NCI-H2081 (cell line): ENCODE results near the gene GNE.
A peak's percentile ranks its signal among the peaks of the same experiment; 100 is the strongest.
"Not testable (repeated sequence)": the region's sequence is repeated elsewhere in the genome, so short reads cannot be mapped to it uniquely, and the experiment has no call there.

Experiments used
- DNase-seq, 2 experiments: peaks; one replicate each; lab custom pipeline; 2025; lab: John Stamatoyannopoulos, UW

Gene GNE

DNA sequence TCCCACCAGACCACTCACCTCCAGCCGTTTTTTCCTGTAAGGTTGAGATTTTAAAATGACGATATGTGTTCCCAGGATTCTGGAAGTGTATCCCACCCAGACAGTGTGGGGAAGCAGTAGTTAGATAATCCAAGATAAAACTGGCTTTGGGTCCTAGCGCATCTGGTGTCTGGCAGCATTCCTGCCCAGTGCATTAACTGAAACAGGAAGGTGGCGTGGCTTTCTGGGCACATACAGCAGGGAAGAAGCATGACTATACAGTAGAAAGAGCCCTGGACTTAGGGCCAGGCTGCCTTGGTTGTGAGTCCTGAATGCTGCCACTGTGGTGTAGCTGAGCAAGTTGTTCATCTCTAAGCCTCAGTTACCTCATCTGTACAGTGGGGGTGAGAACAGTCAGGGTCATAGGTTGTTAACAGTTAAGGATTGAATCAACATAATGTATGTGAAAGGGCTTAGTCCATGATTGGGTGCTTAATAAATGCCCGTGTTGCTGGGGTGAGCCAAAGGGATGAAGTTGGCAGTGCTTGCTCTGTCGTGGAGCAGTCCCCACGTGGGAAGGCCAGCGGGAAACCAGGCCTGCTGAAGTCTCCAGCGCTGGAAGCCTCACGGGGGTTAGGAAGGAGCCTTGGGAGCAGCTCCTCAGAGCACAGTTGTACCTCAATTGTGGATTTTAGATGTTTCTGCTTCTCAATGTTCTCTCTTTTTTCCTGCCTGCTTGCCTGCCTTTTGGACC, 49.6 kb downstream of the GNE start:
- DNase-seq = no peak

DNA sequence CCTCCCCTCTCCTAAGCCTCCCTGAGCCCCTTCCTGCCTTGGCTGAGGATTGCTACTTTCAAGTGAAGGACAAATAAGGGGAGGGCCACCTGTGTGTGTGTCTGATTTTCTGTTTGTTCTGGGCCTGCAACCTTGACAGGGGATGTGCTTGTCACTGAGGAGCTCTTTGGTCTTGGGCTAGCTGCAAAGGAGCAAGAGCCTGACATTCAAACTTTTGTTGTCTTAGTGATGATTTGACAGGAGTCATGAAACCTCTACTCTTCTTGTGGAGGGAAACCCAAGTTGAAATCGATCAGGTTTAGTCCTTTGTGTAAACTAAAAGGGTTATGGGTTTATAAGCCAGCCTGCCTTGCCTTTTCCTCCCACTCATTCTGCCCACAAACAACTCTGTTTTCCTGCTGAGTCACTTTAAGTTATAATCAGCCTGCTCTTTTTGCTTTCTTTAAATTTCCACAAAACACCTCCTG, 50.7 kb downstream of the GNE start:
- DNase-seq = no peak

DNA sequence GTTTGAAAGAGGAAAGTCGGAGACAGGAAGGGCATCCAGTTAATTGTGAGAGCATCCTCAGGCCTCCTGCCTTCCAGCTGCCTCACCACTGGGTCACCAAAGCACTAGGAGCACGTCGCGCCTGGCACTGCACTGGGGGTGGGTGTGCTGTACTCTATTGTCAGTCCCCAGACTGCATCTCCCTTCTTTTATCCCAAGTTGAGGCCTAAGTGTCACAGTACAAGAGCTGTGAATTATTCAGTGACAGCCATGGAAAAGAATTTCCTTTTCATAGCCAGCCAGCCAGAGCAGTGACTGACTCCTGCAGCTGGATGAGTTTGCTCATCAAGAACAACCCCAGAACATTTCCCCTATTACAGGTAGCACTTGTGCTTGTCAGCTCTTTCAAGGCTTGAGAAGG, 51.2 kb downstream of the GNE start:
- DNase-seq = no peak

DNA sequence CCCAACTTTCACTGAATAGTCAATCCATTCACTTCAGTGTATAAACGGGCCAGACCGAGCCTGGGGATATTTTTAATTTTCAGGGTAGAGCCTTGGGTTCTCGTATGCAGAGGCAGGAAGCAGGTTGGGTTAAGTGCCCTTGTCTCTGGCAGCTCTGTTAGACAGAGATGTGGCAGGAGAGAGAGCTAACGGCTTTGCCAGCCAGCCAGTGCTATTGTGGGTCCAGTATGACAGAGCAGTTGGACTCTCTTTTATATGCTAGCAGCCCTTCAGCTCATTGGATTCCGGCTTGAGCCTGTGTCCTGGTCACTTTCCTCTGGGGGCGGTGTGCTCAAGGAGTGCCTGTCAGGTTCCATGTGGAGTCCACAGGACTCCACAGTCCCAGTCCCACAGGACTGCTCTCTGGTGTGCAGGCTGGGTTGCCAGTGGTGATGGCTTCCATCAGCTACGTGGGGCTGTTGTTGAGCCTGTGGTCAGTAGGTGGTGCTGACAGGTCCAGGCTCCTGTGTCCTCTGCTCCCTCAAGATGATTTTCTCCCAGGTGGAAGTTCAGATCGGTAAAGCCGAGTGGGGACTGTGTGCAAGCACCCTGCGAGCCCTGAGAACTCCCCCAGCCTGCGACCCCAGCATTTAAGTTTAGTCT, 53.2 kb downstream of the GNE start:
- DNase-seq = no peak

DNA sequence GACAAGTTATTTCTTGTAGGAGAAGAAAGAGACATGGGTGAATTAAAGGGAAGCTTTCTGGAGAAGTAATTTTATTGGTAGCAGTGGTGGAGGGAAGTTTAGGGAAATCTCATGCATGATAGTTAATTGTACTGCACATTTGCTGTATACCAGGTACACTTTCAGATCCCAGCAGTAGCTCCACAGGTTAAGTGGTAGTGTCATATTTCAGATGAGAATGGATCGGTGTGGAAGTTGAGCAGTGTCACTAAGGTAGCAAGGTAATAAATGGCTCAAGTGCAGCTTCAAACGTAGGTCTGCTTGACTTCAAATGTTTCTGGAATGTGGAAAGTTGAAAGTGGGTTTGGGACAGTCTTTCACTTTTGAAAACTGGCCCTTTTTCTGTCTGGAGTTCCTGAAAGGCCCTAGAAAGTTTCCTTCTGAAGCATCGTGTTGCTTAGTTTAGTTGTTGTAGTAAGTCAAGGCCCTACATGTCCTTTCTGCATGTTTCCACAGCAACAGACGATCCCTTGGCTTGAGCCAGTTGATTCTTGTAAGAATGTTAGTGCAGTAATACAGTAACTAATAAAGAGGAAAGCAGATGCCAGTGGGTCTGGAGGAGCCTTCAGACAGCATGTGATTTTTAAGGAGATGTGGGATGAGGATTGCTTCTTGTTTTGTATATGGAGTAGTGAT, 63.8 kb downstream of the GNE start:
- DNase-seq = no peak

DNA sequence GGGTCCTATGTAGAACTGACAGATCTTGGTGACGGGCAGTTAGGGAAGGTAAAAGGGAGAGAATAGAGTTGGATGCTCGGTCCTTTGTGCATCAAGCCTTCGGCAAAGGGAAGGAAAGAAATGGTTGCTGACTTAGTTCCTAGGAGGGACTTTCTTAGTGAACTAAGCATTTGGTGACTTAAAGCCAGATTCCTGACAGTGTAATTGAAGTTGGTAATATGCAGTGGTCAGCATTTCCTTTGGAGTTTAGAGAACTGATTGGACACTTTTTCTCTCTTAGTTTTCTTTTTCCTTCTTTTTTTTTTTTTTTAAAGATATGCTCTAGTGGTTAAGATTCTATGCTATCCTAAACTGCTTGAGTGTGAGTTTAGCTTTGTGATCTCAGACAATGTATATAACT, 65.2 kb downstream of the GNE start:
- DNase-seq = no peak

DNA sequence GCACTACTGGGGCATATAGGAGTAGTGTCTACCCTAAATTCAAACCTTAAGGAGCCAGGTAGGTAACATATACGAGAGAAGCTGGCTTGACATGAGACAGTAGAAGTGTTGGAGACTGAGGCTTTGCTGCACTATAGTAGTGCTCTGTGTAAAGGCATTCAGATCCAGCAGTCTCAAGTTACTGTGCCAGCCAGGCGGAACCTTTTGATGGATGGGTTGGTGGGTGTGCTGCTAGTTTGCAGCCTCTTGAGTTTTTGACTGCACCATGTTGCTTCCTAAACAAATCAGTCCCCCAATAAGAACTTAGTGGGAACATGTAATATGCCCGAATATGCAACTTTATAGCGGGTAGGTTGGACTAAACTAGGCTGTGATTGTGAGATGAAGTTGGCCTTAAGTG, 66.1 kb downstream of the GNE start:
- no peak for DNase-seq

DNA sequence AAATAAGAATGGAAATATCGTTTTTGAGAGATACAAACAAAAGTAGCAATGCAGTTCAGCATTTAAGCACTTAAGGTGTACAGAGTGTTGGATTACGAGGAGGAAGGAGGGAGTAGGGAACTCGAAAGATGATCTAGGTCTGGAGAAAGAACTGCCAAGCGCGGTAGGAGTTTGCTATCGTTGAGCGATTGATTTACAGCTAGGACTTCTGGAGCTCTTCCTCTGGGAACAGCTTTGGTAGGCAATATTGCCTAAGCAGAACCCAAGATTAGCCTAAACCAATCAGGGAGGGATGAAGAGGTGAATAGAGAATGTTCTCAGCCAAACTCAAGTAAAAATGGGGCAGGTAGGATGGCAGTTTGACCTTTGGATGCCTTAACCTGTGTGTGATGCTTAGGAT, 66.6 kb downstream of the GNE start:
- no peak for DNase-seq

DNA sequence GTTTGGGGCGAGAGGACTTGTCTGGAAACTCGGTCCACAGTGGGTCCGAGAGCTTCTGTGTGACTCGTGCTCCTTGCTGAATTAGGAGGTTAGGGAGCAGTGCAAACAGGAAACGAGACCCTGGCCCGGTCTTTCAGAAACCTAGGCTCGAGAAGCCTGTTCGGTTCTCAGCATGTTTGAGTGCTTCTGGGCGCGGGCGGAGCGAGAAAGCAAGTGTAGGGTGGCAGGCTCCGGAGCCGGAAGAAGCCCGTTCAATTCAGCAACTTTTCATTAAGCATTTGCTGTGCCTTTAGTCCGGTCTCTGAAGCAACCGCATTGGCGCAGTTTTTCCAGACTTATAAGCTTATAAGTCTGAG, 67.0 kb downstream of the GNE start:
- peak in 1 of 2 experiments; percentile 51 for DNase-seq

DNA sequence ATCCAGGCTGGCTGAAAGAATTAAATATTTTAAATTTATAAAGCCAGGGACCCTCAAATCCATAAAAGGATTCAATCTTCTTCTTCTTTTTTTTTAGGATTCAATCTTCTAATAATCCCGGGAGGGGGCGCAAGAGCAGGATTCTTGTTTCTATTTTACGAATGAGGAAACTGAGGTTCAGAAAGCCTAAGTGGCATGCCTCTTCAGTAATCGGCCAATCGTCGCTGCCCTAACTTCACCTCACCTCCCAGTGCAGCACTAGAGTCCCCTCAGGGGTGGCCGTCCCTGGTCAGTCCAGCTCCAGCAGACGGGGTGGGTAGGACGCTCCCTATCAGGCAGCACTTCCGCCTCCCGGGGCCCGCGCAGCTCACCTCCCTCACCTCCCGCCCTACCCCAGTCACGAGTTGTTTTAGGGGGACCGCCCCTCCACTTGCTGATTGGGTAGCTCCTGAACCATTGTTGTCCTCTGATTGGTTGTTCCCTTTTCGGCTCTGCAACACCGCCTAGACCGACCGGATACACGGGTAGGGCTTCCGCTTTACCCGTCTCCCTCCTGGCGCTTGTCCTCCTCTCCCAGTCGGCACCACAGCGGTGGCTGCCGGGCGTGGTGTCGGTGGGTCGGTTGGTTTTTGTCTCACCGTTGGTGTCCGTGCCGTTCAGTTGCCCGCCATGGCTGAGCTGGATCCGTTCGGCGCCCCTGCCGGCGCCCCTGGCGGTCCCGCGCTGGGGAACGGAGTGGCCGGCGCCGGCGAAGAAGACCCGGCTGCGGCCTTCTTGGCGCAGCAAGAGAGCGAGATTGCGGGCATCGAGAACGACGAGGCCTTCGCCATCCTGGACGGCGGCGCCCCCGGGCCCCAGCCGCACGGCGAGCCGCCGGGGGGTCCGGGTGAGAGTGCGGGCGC, 67.6 kb downstream of the GNE start, which contains the start of gene CLTA:
CLTA (plus strand) TSS at position 534 of the 902 bp plus-strand sequence; CDS start at position 670, 136 bp downstream.
- DNase-seq = peak; percentile 99 to 100

DNA sequence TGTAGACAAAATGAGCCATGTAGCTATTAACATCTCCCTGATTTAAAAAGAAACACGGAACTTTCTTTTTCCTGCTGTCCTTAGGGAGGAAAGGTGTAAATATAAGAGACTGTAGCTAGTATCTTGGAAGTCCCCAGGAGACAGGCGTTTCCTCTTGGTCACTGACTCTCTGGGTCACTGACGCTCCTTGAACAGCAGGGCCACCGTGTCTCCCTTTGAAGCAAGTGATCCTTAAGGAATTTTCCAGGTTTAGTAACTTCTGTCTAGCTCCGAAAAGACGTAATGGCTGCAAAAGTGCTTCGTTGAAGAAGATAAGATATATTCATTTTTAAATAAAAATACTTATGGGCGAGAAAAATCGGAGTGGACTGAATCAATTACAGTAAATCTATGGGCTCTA, 68.3 kb downstream of the GNE start:
- no peak for DNase-seq

DNA sequence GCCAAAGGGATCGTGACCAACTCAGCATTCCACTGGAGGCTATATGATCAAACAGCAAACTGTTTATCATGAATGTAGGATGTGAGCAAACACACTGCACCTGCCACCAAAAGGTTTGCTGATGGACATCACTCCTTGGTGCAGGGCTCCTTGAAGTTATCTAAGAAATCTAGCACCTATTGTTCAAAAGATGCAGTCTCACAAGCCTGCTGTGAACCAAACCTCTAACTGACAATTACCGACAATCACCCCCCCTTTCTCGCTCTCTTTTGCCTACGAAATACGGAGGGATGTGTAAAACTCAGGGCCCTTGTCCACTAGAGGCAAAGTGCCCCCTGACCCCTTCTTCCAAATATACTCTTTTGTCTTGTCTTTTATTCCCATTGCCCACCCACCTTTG, 70.0 kb downstream of the GNE start:
- DNase-seq = no peak

DNA sequence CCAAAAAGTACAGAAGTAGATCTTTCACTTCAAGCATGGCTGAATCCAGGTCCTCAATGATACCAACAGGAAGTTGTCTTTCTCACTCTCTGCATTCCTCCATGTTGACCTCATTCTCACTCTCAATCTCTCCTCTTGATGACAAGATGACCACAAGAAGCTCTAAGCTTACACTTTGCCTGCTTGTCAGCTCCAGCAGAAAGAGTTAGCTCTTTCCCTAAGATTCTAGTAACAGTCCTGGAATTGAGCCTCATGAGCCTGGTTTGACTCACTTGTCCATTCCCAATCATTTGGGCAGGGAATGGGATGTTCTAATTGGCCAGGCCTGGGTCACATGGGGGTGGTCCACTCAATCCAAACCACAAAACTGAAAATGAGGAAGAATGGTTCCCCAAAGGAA, 70.8 kb downstream of the GNE start:
- no peak for DNase-seq

DNA sequence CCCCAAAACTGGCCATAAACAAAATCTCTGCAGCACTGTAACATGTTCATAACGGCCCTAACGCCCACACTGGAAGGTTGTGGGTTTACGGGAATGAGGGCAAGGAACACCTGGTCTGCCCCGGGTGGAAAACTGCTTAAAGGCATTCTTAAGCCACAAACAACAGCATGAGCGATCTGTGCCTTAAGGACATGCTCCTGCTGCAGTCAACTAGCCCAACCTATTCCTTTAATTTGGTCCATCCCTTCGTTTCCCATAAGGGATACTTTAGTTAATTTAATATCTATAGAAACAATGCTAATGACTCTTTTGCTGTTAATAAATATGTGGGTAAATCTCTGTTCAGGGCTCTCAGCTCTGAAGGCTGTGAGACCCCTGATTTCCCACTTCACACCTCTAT, 78.0 kb downstream of the GNE start:
- DNase-seq = not testable (repeated sequence)

DNA sequence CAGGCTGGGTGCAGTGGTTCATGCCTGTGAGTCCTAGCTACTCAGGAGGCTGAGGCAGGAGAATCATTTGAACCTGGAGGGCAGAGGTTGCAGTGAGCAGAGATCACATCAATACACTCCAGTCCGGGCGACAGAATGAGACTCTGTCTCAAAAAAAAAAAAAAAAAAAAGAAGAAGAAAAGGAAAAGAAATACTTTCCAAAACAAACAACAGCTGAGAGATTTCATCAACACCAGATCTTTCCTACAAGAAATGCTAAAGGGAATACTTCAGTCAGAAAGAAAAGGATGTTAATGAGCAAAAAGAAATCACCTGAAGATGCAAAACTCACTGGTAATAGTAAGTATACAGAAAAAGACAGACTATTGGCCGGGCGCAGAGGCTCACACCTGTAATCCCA, 80.7 kb downstream of the GNE start:
- DNase-seq = no peak

DNA sequence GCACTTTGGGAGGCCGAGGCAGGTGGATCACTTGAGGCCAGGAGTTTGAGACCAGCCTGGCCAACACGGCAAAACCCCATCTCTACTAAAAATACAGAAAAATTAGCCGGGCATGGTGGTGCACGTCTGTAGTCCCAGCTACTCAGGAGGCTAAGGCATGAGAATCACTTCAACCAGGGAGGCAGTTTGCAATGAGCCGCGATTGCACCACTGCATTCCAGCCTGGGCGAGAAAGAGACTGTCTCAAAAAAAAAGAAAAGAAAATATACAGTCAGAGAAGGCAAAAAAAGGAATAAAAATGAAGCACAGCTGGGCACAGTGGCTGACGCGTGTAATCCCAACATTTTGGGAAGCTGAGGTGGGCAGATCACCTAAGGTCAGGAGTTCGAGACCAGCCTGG, 81.8 kb downstream of the GNE start:
- DNase-seq = not testable (repeated sequence)

DNA sequence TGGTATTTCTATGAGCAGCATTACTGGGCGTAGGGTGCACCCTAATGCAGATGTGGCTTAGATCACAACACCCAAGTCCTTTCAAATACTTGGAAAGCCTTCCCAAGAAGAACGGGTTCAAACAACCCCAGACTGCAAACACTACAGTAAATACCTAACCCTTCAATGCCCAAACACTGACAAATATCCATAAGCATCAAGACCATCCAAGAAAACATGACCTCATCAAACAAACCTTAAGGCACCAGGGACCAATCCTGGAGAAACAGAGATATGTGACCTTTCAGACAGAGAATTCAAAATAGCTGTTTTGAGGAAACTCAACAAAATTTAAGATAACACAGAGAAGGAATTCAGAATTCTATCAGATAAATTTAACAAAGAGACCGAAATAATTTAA, 83.0 kb downstream of the GNE start:
- DNase-seq = not testable (repeated sequence)

DNA sequence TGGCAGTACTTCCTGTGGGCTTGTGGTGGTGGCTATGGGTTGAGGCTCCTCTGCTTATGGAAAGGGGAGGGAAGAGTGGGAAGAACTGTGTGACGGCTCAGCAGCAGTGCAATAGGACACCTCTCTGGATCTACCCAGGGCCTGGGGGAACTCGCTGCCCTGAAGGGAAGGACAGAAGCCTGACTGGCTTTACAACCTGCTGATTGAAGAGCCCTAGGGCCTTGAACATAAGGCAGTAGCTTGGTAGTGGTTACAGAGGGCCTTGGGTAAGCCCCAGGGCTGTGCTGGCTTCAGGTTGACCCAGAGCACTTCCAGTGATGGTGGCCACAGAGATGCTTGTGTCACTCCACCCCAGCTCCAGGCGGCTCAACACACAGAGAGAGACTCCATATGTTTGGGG, 83.5 kb downstream of the GNE start:
- DNase-seq = no peak

DNA sequence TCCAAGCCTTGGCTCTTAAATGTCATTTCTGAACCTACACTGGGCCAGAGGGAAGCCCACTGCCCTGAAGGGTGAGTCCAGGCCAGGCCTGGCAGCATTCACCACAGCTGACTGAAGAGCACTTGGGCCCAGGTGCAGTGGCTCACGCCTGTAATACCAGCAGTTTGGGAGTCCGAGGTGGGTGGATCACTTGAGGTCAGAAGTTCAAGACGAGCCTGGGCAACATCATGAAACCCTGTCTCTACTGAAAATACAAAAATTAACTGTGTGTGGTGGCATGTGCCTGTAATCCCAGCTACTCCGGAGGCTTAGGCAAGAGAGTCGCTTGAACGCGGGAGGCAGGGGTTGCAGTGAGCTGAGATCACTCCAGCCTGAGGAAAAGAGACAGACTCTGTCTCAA, 84.0 kb downstream of the GNE start:
- no peak for DNase-seq

DNA sequence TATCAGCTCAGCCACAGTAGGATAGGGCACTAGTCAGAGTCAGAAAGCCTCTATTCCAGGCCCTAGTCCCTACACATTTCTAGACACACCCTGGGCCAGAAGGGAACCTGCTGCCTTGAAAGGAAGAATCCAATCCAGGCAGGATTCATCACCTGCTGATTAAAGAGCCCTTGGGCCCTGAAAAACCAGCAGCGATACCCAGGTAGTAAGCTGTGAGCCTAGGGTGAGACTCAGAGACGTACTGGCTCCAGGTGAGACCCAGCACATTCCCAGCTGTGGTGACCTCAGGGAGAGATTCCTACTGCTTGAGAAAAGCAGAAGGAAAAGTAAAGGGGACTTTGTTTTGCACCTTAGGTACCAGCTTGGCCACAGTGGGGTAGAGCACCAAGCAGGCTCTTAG, 84.4 kb downstream of the GNE start:
- no peak for DNase-seq

DNA sequence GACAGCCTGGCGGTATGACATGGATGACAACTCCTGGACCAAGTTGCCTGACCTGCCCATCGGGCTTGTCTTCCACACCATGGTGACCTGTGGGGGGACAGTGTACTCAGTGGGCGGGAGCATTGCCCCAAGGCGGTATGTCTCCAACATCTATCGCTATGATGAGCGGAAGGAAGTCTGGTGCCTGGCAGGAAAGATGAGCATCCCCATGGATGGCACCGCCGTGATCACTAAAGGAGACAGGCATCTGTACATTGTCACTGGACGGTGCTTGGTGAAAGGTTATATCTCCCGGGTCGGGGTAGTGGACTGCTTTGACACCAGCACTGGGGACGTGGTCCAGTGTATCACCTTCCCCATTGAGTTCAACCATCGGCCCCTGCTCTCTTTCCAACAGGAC, 87.7 kb downstream of the GNE start:
- no peak for DNase-seq

DNA sequence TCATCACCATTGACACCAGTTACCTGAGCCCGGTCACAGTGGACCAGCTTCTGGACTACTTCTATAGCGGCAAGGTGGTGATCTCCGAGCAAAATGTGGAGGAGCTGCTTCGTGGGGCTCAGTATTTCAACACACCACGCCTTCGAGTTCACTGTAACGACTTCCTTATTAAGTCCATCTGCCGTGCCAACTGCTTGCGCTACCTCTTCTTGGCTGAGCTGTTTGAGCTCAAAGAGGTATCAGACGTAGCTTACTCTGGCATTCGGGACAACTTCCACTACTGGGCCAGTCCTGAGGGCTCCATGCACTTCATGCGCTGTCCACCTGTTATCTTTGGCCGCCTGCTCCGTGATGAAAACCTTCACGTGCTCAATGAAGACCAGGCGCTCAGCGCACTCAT, 88.5 kb downstream of the GNE start:
- DNase-seq = no peak
